Measurements from ENCODE around the gene IL24. TPM values are rescaled to one million over a fixed set of nuclear protein-coding genes. Genes with fewer than 3 reads are reported as not detected.
A peak's percentile ranks its signal among the peaks of the same experiment; 100 is the strongest.

IL24 gene, protein sequence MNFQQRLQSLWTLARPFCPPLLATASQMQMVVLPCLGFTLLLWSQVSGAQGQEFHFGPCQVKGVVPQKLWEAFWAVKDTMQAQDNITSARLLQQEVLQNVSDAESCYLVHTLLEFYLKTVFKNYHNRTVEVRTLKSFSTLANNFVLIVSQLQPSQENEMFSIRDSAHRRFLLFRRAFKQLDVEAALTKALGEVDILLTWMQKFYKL
- not detected for total RNA-seq (2021; ENCODE audit: unreplicated experiment)
- not detected in 2 replicates for polyA plus RNA-seq (2012)
- Bru-seq, nascent RNA: not detected
- not detected for BruChase-seq, experiment 1, labeled RNA remaining after a 6-hour chase
- BruChase-seq, experiment 2, labeled RNA remaining after a 2-hour chase: not detected
- long read RNA-seq: 0 reads

DNA sequence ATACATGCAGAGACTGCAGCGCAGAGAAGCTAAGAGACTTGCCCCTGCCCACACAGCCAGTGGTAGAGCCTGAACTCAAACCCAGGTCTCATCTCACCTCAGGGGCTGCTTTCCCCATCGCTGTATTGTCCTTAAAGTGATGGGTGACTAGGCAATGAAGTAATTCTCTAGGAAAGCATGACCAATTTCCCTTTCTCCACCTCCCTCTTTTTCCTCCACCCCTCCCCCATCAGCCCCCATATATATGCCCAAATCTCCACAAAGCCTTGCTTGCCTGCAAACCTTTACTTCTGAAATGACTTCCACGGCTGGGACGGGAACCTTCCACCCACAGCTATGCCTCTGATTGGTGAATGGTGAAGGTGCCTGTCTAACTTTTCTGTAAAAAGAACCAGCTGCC lies at the start of gene IL24:
Gene IL24, plus strand, starts transcription at position 269 of the 400 bp plus-strand sequence. CDS start 390 bp downstream, outside the sequence.
- Histone ChIP-seq H2AFZ (ENCODE audit: low read depth, low read length, poor library complexity, severe bottlenecking) (peak within 1 kb of the TSS; percentile 56), H3K79me2 (ENCODE audit: insufficient read depth, low read length) (no peaks in the 10 kb centered on the region), H3K4me1 (ENCODE audit: control insufficient read depth in 1 of 2, insufficient read depth in 2 of 2, low read length in 2 of 2) (peaks cover 9 to 18% of the 10 kb centered on the region in 2 experiments), H3K36me3 (ENCODE audit: control insufficient read depth in 1 of 2, insufficient read depth in 2 of 2, low read length in 2 of 2) (no peaks in the 10 kb centered on the region), H4K20me1 (ENCODE audit: insufficient read depth) (no peaks in the 10 kb centered on the region), H3K27ac (ENCODE audit: low read depth, low read length) (no peak within 1 kb of the TSS), H3K27me3 (ENCODE audit: insufficient read depth, low read length) (no peaks in the 10 kb centered on the region), H3K4me2 (ENCODE audit: low read length) (peak within 1 kb of the TSS; percentile 63), H3K9me2 (ENCODE audit: insufficient read depth) (no peaks in the 10 kb centered on the region), H3K9me3 (ENCODE audit: control insufficient read depth in 1 of 2, insufficient read depth in 1 of 2, low read depth in 1 of 2, low read length in 2 of 2) (no peaks in the 10 kb centered on the region), H3K4me3 (replicated peaks in 1 of 2; ENCODE audit: low read depth in 1 of 2, low read length in 2 of 2) (0 out of 4 replicates have a peak within 1 kb of the TSS, but pooled peaks of 1 of the 2 experiments have one; percentile 9), H3K9ac (ENCODE audit: low read length) (no peak within 1 kb of the TSS)
- no peak for ATAC-seq
- intact Hi-C loops (cut with micrococcal nuclease): no loop called here
- no peak for DNase-seq (ENCODE audit: low read depth, low spot score)
- ChIA-PET RAD21 (ENCODE audit: low non-redundant PET in 1 of 2, low total read pairs in 2 of 2, uncharacterized antibody in 2 of 2, unreplicated experiment in 2 of 2) (no interaction called here), CTCF (no interaction called here), POLR2A (no interaction called here)
- BruUV-seq (replicated peaks): no TSS peak
- TF ChIP-seq, protein P1, sequence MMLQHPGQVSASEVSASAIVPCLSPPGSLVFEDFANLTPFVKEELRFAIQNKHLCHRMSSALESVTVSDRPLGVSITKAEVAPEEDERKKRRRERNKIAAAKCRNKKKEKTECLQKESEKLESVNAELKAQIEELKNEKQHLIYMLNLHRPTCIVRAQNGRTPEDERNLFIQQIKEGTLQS (IDR thresholded peaks at IDR 0.05): no peak
- TF ChIP-seq SIN3A (IDR thresholded peaks at IDR 0.05; ENCODE audit: low read depth) (no peak), FOSL1 (IDR thresholded peaks at IDR 0.05; ENCODE audit: low read depth) (no peak), POLR2AphosphoS5 (IDR thresholded peaks at IDR 0.05; ENCODE audit: low read depth, low read length) (no peak), TCF7L2 (IDR thresholded peaks at IDR 0.05; ENCODE audit: borderline replicate concordance, extremely low read depth, insufficient read depth, insufficient read length) (no peak), JUND (IDR thresholded peaks at IDR 0.05) (no peak), SP1 (IDR thresholded peaks at IDR 0.05; ENCODE audit: low read depth) (no peak), YY1 (IDR thresholded peaks at IDR 0.05; ENCODE audit: extremely low read depth, insufficient replicate concordance, low read depth, low read length) (no peak), CEBPB (IDR thresholded peaks at IDR 0.05; ENCODE audit: low read depth) (no peak), POLR2A (IDR thresholded peaks at IDR 0.05; ENCODE audit: borderline replicate concordance, extremely low read depth, insufficient read depth, insufficient read length) (no peak), ZNF274 (IDR thresholded peaks at IDR 0.05; ENCODE audit: low read depth, low read length) (no peak), CBX3 (IDR thresholded peaks at IDR 0.05; ENCODE audit: low read depth) (no peak), ZFX (IDR thresholded peaks at IDR 0.05) (no peak)
- TF ChIP-seq, protein P2, sequence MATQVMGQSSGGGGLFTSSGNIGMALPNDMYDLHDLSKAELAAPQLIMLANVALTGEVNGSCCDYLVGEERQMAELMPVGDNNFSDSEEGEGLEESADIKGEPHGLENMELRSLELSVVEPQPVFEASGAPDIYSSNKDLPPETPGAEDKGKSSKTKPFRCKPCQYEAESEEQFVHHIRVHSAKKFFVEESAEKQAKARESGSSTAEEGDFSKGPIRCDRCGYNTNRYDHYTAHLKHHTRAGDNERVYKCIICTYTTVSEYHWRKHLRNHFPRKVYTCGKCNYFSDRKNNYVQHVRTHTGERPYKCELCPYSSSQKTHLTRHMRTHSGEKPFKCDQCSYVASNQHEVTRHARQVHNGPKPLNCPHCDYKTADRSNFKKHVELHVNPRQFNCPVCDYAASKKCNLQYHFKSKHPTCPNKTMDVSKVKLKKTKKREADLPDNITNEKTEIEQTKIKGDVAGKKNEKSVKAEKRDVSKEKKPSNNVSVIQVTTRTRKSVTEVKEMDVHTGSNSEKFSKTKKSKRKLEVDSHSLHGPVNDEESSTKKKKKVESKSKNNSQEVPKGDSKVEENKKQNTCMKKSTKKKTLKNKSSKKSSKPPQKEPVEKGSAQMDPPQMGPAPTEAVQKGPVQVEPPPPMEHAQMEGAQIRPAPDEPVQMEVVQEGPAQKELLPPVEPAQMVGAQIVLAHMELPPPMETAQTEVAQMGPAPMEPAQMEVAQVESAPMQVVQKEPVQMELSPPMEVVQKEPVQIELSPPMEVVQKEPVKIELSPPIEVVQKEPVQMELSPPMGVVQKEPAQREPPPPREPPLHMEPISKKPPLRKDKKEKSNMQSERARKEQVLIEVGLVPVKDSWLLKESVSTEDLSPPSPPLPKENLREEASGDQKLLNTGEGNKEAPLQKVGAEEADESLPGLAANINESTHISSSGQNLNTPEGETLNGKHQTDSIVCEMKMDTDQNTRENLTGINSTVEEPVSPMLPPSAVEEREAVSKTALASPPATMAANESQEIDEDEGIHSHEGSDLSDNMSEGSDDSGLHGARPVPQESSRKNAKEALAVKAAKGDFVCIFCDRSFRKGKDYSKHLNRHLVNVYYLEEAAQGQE (IDR thresholded peaks at IDR 0.05; ENCODE audit: low read depth): no peak
- TF ChIP-seq, protein P3, sequence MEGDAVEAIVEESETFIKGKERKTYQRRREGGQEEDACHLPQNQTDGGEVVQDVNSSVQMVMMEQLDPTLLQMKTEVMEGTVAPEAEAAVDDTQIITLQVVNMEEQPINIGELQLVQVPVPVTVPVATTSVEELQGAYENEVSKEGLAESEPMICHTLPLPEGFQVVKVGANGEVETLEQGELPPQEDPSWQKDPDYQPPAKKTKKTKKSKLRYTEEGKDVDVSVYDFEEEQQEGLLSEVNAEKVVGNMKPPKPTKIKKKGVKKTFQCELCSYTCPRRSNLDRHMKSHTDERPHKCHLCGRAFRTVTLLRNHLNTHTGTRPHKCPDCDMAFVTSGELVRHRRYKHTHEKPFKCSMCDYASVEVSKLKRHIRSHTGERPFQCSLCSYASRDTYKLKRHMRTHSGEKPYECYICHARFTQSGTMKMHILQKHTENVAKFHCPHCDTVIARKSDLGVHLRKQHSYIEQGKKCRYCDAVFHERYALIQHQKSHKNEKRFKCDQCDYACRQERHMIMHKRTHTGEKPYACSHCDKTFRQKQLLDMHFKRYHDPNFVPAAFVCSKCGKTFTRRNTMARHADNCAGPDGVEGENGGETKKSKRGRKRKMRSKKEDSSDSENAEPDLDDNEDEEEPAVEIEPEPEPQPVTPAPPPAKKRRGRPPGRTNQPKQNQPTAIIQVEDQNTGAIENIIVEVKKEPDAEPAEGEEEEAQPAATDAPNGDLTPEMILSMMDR (IDR thresholded peaks at IDR 0.05 in 2 of 3, conservative IDR thresholded peaks at IDR 0.05 in 1 of 3; ENCODE audit: borderline replicate concordance in 1 of 3, insufficient read depth in 1 of 3, low read depth in 2 of 3, low read length in 2 of 3): no peak
- TF ChIP-seq, protein P4, sequence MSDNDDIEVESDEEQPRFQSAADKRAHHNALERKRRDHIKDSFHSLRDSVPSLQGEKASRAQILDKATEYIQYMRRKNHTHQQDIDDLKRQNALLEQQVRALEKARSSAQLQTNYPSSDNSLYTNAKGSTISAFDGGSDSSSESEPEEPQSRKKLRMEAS (IDR thresholded peaks at IDR 0.05): no peak
